Upper lobe of left lung (tissue), 4 donors: ENCODE results near the gene KLHL29.

ENCODE experiments used
- POLR2A ChIP-seq, 4 donors: fragments of 450-650 bp; IDR thresholded peaks; one replicate each; pipeline ENCODE4 v1.5.1; 2016 to 2017; ENCODE audit warnings: antibody characterized with exemption in 4 of 4, mild to moderate bottlenecking in 2 of 4
- POLR2AphosphoS5 ChIP-seq, 2 donors: sonication (generic); formaldehyde crosslinking; IDR thresholded peaks; one replicate each; pipeline ENCODE4 v1.5.1; 2017; ENCODE audit warnings: antibody characterized with exemption in 2 of 2
- TF ChIP-seq, protein P1 (sequence below), 6 experiments: fragments of 450-650 bp in 4 of 6; fragments of 200-600 bp in 2 of 6; sonication (generic) in 2 of 6; IDR thresholded peaks; one replicate each; pipeline ENCODE4 v1.5.1; 2016 to 2019; ENCODE audit warnings: antibody characterized with exemption in 6 of 6

DNA sequence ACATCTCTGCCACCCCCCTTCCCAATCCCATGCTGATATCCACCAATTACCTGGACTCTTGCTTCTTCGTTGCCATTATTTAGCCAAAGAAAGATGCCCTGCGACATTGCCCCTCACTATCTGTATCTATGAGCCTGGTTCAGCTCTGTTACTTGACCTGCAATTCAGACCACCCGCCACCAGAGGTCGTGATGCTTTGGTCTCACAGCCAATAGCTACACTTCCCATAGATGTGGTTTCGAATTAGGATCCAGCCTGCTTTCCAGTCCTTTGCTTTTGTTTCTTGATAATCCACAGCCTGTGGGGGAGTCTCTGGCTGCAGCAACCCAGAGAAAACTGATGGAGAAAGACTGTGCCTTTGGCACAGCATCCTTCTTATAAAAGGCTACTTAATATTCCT lies 239.4 kb downstream of the KLHL29 start:
- TF ChIP-seq, protein P1, sequence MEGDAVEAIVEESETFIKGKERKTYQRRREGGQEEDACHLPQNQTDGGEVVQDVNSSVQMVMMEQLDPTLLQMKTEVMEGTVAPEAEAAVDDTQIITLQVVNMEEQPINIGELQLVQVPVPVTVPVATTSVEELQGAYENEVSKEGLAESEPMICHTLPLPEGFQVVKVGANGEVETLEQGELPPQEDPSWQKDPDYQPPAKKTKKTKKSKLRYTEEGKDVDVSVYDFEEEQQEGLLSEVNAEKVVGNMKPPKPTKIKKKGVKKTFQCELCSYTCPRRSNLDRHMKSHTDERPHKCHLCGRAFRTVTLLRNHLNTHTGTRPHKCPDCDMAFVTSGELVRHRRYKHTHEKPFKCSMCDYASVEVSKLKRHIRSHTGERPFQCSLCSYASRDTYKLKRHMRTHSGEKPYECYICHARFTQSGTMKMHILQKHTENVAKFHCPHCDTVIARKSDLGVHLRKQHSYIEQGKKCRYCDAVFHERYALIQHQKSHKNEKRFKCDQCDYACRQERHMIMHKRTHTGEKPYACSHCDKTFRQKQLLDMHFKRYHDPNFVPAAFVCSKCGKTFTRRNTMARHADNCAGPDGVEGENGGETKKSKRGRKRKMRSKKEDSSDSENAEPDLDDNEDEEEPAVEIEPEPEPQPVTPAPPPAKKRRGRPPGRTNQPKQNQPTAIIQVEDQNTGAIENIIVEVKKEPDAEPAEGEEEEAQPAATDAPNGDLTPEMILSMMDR (IDR thresholded peaks at IDR 0.05): peak in 1 of 6 experiments; percentile 21
- no peak for TF ChIP-seq POLR2A (IDR thresholded peaks at IDR 0.05)
- no peak for TF ChIP-seq POLR2AphosphoS5 (IDR thresholded peaks at IDR 0.05)
